GM12878 (cell line): ENCODE data around the gene SRRM2. TPM values are rescaled to one million over a fixed set of nuclear protein-coding genes. Genes with fewer than 3 reads are reported as not detected.
A peak's percentile ranks its signal among the peaks of the same experiment; 100 is the strongest.

Experiments used
- ATAC-seq: fragments of 200-7000 bp; cut with Tn5 transposase; 3 replicates; pipeline ENCODE4 v1.9.1; 2020; ENCODE audit warnings: mild to moderate bottlenecking, moderate library complexity
- BruUV-seq: library from RNA; stranded (reverse); fragments of 400-500 nt; replicated peaks from 2 replicates; lab custom pipeline; 2021; lab: Mats Ljungman, UMichigan
- CTCF ChIA-PET: fragments of 300-600 bp; sonication (Branson Sonifier 250); formaldehyde crosslinking; extraction: SDS; loops from one replicate; lab custom pipeline; 2021; ENCODE audit warnings: inconsistent platforms; lab: Yijun Ruan, JAX
- POLR2A ChIA-PET: fragments of 350-600 bp; formaldehyde crosslinking; extraction: SDS; loops from one replicate; lab custom pipeline; 2021; ENCODE audit warnings: inconsistent platforms; lab: Charles Lee
- RAD21 ChIA-PET: fragments of 300-600 bp; sonication (Branson Sonifier 250); formaldehyde crosslinking; loops from one replicate; lab custom pipeline; 2023; ENCODE audit warnings: antibody characterized with exemption; ENCODE audit not compliant: unreplicated experiment; lab: Charles Lee
- SMC1A ChIA-PET: fragments of 300-600 bp; sonication (Branson Sonifier 250); formaldehyde crosslinking; loops from one replicate; lab custom pipeline; 2023; ENCODE audit not compliant: unreplicated experiment, uncharacterized antibody; lab: Charles Lee
- DNase-seq: peaks from one replicate; pipeline ENCODE4 v3.0.0-alpha.2; 2011; ENCODE audit warnings: low read depth, low spot score
- FAIRE-seq: peaks from 3 replicates; lab custom pipeline; 2011; peaks lifted over from hg19 to GRCh38; lab: Jason Lieb, UNC
- H2AFZ ChIP-seq: 2 replicates; pipeline ENCODE4 v1.6.0; 2011; ENCODE audit warnings: low read depth, low read length, control low read depth; ENCODE audit not compliant: control insufficient read depth
- H3K27ac ChIP-seq: 2 replicates; pipeline ENCODE4 v1.5.1; 2011; ENCODE audit warnings: control low read depth; ENCODE audit not compliant: control insufficient read depth, insufficient read depth
- H3K27me3 ChIP-seq, 2 experiments: replicated peaks in 1 of 2; 2 replicates each; pipeline versions ENCODE4 v1.6.0 to v1.6.1; 2011; ENCODE audit warnings: low read length in 1 of 2; ENCODE audit not compliant: control insufficient read depth in 2 of 2, insufficient read depth in 2 of 2
- H3K36me3 ChIP-seq, 2 experiments: 2 replicates each; pipeline ENCODE4 v1.5.1; 2011; ENCODE audit warnings: low read length in 1 of 2; ENCODE audit not compliant: control insufficient read depth in 2 of 2, insufficient read depth in 2 of 2
- H3K4me1 ChIP-seq: 2 replicates; pipeline ENCODE4 v1.6.1; 2011; ENCODE audit warnings: mild to moderate bottlenecking, low read length, moderate library complexity, mixed read lengths; ENCODE audit not compliant: control insufficient read depth, insufficient read depth
- H3K4me2 ChIP-seq: 2 replicates; pipeline ENCODE4 v1.6.0; 2011; ENCODE audit warnings: control low read depth; ENCODE audit not compliant: control insufficient read depth, insufficient read depth
- H3K4me3 ChIP-seq: fragments of 200-600 bp; sonication (generic); 2 replicates; pipeline ENCODE4 v1.5.1; 2016
- H3K79me2 ChIP-seq: 2 replicates; pipeline ENCODE4 v1.6.0; 2011; ENCODE audit warnings: low read length; ENCODE audit not compliant: control insufficient read depth, insufficient read depth
- H3K9ac ChIP-seq: 2 replicates; pipeline ENCODE4 v1.8.0; 2011; ENCODE audit warnings: low read length, control low read depth, mixed read lengths; ENCODE audit not compliant: control insufficient read depth, insufficient read depth
- H3K9me3 ChIP-seq: replicated peaks from 3 replicates; pipeline ENCODE4 v1.5.1; 2011; ENCODE audit warnings: mild to moderate bottlenecking, low read length; ENCODE audit not compliant: control insufficient read depth, insufficient read depth
- H4K20me1 ChIP-seq: 2 replicates; pipeline ENCODE4 v1.6.0; 2011; ENCODE audit not compliant: control insufficient read depth, insufficient read depth
- DPF2 ChIP-seq: fragments of 450-650 bp; IDR thresholded peaks from 2 replicates; pipeline ENCODE4 v1.6.1; 2017; ENCODE audit warnings: mild to moderate bottlenecking
- ESRRA ChIP-seq: IDR thresholded peaks from 2 replicates; pipeline ENCODE4 v1.6.1; 2012; ENCODE audit warnings: mild to moderate bottlenecking, low read length, improper control_type of control experiment
- GATAD2B ChIP-seq: fragments of 450-650 bp; conservative IDR thresholded peaks from 2 replicates; pipeline ENCODE4 v1.6.1; 2017; ENCODE audit warnings: low read depth, mild to moderate bottlenecking, moderate library complexity
- HDGF ChIP-seq: fragments of 450-650 bp; IDR thresholded peaks from 2 replicates; pipeline ENCODE4 v1.6.1; 2016; ENCODE audit warnings: antibody characterized with exemption
- IKZF1 ChIP-seq: fragments of 450-650 bp; conservative IDR thresholded peaks from 2 replicates; pipeline ENCODE4 v1.6.1; 2017; ENCODE audit warnings: antibody characterized with exemption, mild to moderate bottlenecking
- KAT2A ChIP-seq: conservative IDR thresholded peaks from 2 replicates; pipeline ENCODE4 v1.6.1; 2011; ENCODE audit warnings: low read depth, low read length; ENCODE audit not compliant: control insufficient read depth
- MYC ChIP-seq: IDR thresholded peaks from 2 replicates; pipeline ENCODE4 v1.6.1; 2011; ENCODE audit warnings: mild to moderate bottlenecking, low read length, moderate library complexity, inconsistent platforms; ENCODE audit not compliant: insufficient read depth, insufficient replicate concordance, insufficient read length, severe bottlenecking
- PML ChIP-seq: IDR thresholded peaks from 2 replicates; pipeline ENCODE4 v1.6.1; 2012; ENCODE audit warnings: low read length, inconsistent platforms
- RB1 ChIP-seq: fragments of 450-650 bp; formaldehyde crosslinking; IDR thresholded peaks from 2 replicates; pipeline ENCODE4 v1.6.1; 2017; ENCODE audit warnings: mild to moderate bottlenecking, borderline replicate concordance
- RELA ChIP-seq: fragments of 450-650 bp; IDR thresholded peaks from 2 replicates; pipeline ENCODE4 v1.8.0; 2014; ENCODE audit warnings: borderline replicate concordance; ENCODE audit not compliant: partially characterized antibody
- SIX5 ChIP-seq: IDR thresholded peaks from 2 replicates; pipeline ENCODE4 v1.6.1; 2011; ENCODE audit warnings: mild to moderate bottlenecking, low read depth, low read length, moderate library complexity; ENCODE audit not compliant: severe bottlenecking
- YY1 ChIP-seq: IDR thresholded peaks from 2 replicates; pipeline ENCODE4 v1.6.1; 2011; ENCODE audit warnings: low read depth, mild to moderate bottlenecking, low read length
- ZNF384 ChIP-seq: IDR thresholded peaks from 2 replicates; pipeline ENCODE4 v1.6.1; 2012; ENCODE audit warnings: low read depth, mild to moderate bottlenecking, low read length, improper control_type of control experiment, borderline replicate concordance
- ZNF622 ChIP-seq: fragments of 450-650 bp; IDR thresholded peaks from 2 replicates; pipeline ENCODE4 v1.6.1; 2017; ENCODE audit warnings: mild to moderate bottlenecking, inconsistent platforms
- WGBS: methylation state at CpG from one replicate; pipeline ENCODE4 v1.1.6; 2016; ENCODE audit warnings: low lambda C conversion rate; ENCODE audit not compliant: insufficient replicate concordance, insufficient coverage; ENCODE audit errors: missing lambda C conversion rate; 5-methylcytosine and 5-hydroxymethylcytosine counted together
- in situ Hi-C: fragments of 300-500 bp; cut with MboI; formaldehyde crosslinking; loops from 9 replicates; pipeline ENCODE4 v1.14.3; 2018; ENCODE audit warnings: mixed read lengths
- intact Hi-C: fragments of 100-400 bp; cut with micrococcal nuclease; formaldehyde crosslinking; loops from one replicate; pipeline ENCODE4 v1.14.2; 2022; ENCODE audit not compliant: unreplicated experiment
- polyA plus RNA-seq, 11 experiments: library from polyadenylated mRNA; depleted of rRNA in 4 of 11; unstranded in 6 of 11; stranded (reverse) in 5 of 11; fragments of >200 nt; fragmentation: Nextera tagmentation in 4 of 11; fragmentation: Illumina TruSeq in 1 of 11; extraction: Ambion mirVana in 4 of 11; extraction: Trizol in 1 of 11; gene quantifications; 1 replicate in 1 of 11; 2 replicates in 10 of 11; pipeline versions ENCODE4 v1.2.1 to v1.2.3, GENCODE V29; 2011 to 2016; ENCODE audit warnings: inconsistent platforms in 2 of 11, missing spikeins in 2 of 11, low read depth in 1 of 11
- total RNA-seq, 4 experiments: library from RNA; depleted of rRNA in 3 of 4; stranded (reverse); fragments of >200 nt in 3 of 4; fragmentation: Illumina TruSeq in 1 of 4; extraction: Trizol in 1 of 4; gene quantifications; 2 replicates each; pipeline versions ENCODE4 v1.2.1 to v1.2.3, GENCODE V29; 2013 to 2021
- TF ChIP-seq, protein P1 (sequence below): fragments of 450-650 bp; IDR thresholded peaks from 2 replicates; pipeline ENCODE4 v1.6.1; 2014; ENCODE audit warnings: mild to moderate bottlenecking
- TF ChIP-seq, protein P2 (sequence below): fragments of 450-650 bp; formaldehyde crosslinking; IDR thresholded peaks from 2 replicates; pipeline ENCODE4 v1.4.0; 2022; ENCODE audit warnings: mild to moderate bottlenecking, moderate library complexity

The SRRM2 gene
- total and polyA plus RNA-seq, 10 of the 15 experiments (the other 5 are each of a cell fraction or from before 2014, with no cell fraction given), result 30.1 to 502 (median 196) TPM

DNA sequence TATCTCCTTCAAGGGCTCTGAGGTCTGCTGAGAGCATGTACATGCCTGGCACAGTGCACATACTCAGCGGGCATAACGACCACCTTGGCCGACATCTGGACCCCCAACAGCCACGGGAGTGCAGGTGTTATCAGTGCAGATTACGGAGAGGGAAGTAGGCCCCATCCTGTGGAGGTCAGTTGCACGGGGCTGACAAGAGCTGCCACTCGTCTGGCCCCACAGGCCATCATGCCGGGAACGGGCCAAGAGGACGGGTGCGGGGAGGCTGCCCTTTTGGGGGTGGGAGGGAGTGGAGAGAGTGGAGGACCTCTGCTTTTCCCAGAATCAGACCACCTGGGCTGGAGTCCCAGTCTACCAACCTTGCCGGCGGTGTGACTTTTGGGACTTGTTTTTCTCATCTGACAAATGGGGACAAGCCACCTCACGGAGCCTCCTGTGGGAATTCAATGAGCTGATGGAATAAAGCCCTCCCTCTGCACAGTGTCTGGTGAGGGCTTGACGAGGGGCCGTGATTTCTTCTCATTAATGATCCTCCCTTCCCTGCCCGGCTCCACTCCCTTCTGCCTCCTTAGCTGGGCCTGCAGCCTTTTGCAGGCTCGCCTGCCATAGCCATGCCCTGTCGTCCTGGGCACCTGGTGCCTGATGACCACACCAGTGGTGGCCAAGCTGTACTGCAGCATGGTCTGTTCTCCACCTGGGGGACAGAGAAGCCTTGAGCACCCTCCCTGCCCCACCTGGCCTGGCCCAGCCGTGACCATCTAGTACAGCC, 30.3 kb downstream of the SRRM2 start:
- H3K9me3 ChIP-seq, result no peaks in the 10 kb centered on the region
- TF ChIP-seq IKZF1 (no peak), RB1 (no peak), ESRRA (no peak), ZNF384 (no peak), DPF2 (no peak), ZNF622 (no peak), SIX5 (no peak), HDGF (no peak), PML (no peak), KAT2A (no peak), RELA (no peak), YY1 (no peak), GATAD2B (no peak), MYC (no peak)
- TF ChIP-seq, protein P1, sequence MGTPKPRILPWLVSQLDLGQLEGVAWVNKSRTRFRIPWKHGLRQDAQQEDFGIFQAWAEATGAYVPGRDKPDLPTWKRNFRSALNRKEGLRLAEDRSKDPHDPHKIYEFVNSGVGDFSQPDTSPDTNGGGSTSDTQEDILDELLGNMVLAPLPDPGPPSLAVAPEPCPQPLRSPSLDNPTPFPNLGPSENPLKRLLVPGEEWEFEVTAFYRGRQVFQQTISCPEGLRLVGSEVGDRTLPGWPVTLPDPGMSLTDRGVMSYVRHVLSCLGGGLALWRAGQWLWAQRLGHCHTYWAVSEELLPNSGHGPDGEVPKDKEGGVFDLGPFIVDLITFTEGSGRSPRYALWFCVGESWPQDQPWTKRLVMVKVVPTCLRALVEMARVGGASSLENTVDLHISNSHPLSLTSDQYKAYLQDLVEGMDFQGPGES, result no peak
- TF ChIP-seq, protein P2, sequence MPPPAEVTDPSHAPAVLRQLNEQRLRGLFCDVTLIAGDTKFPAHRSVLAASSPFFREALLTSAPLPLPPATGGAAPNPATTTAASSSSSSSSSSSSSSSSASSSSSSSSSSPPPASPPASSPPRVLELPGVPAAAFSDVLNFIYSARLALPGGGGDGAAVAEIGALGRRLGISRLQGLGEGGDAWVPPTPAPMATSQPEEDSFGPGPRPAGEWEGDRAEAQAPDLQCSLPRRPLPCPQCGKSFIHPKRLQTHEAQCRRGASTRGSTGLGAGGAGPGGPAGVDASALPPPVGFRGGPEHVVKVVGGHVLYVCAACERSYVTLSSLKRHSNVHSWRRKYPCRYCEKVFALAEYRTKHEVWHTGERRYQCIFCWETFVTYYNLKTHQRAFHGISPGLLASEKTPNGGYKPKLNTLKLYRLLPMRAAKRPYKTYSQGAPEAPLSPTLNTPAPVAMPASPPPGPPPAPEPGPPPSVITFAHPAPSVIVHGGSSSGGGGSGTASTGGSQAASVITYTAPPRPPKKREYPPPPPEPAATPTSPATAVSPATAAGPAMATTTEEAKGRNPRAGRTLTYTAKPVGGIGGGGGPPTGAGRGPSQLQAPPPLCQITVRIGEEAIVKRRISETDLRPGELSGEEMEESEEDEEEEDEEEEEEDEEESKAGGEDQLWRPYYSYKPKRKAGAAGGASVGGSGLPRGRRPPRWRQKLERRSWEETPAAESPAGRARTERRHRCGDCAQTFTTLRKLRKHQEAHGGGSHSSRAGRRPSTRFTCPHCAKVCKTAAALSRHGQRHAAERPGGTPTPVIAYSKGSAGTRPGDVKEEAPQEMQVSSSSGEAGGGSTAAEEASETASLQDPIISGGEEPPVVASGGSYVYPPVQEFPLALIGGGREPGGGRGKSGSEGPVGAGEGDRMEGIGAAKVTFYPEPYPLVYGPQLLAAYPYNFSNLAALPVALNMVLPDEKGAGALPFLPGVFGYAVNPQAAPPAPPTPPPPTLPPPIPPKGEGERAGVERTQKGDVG (CRISPR knock-in tag), result no peak
- TF ChIP-seq, all 136 proteins: peak for 0
- Histone ChIP-seq H2AFZ (no peak overlapping the region), H3K79me2 (peaks cover 9% of the 10 kb centered on the region), H3K36me3 (no peaks in the 10 kb centered on the region), H3K27me3 (peaks cover 2 to 4% of the 10 kb centered on the region in 2 experiments; a peak in 3 of 4 replicates), H3K9ac (no peak overlapping the region), H4K20me1 (no peaks in the 10 kb centered on the region), H3K4me2 (no peak overlapping the region), H3K4me3 (no peak overlapping the region), H3K27ac (no peak overlapping the region), H3K4me1 (0 out of 2 replicates have a peak, but pooled peaks cover 4% of the 10 kb centered on the region)
- in situ Hi-C loops, result no loop called here
- ChIA-PET RAD21 (no interaction called here), SMC1A (no interaction called here), CTCF (no interaction called here), POLR2A (no interaction called here)
- DNase-seq, result no peak
- BruUV-seq, result no TSS peak
- FAIRE-seq, result no peak
- 52% methylated on average over 16 of the region's 20 CpGs for WGBS
- intact Hi-C loops, result no loop called here
- ATAC-seq, result peak; percentile 47; the same call in 2 of the 3 replicates
